SK-N-SH (cell line): ENCODE measurements around the gene U2AF1L4. TPM values are rescaled to one million over a fixed set of nuclear protein-coding genes. Genes with fewer than 3 reads are reported as not detected.

Experiments
- CTCF ChIA-PET: fragments of 300-600, 350-600 bp; formaldehyde crosslinking; extraction: SDS; loops from one replicate; lab custom pipeline; 2021; lab: Yijun Ruan, JAX
- POLR2A ChIA-PET: fragments of 350-600 bp; sonication (Branson Sonifier 250); formaldehyde crosslinking; extraction: SDS; loops from one replicate; lab custom pipeline; 2020; ENCODE audit warnings: antibody characterized with exemption, inconsistent platforms; lab: Yijun Ruan, JAX
- DNase-seq: peaks from one replicate; pipeline ENCODE4 v3.0.0; 2012
- H2AFZ ChIP-seq: fragments of 200-600 bp; sonication (generic); 2 replicates; pipeline ENCODE4 v1.8.1; 2016; ENCODE audit warnings: antibody characterized with exemption, mild to moderate bottlenecking, low read depth
- H3F3A ChIP-seq: fragments of 200-600 bp; sonication (generic); replicated peaks from 2 replicates; pipeline ENCODE3; 2016; ENCODE audit warnings: antibody characterized with exemption, mild to moderate bottlenecking; ENCODE audit not compliant: insufficient read depth
- H3K27ac ChIP-seq, 2 experiments: fragments of 200-500 bp in 1 of 2; fragments of 200-600 bp in 1 of 2; sonication (Bioruptor generic) in 1 of 2; sonication (generic), shearing (Covaris generic) in 1 of 2; 2 replicates each; pipeline versions ENCODE4 v1.5.1 to v1.6.1; 2014 to 2016; ENCODE audit warnings: low read depth in 2 of 2, inconsistent platforms in 1 of 2, low read length in 1 of 2, mild to moderate bottlenecking in 1 of 2, mixed read lengths in 1 of 2
- H3K27me3 ChIP-seq: fragments of 200-600 bp; sonication (generic), shearing (Covaris generic); 2 replicates; pipeline ENCODE4 v1.6.1; 2016; ENCODE audit warnings: mixed run types; ENCODE audit not compliant: insufficient read depth
- H3K36me3 ChIP-seq, 2 experiments: fragments of 200-500 bp in 1 of 2; fragments of 200-600 bp in 1 of 2; sonication (Bioruptor generic) in 1 of 2; sonication (generic) in 1 of 2; replicated peaks in 1 of 2; 2 replicates each; pipeline versions ENCODE3 to v1.5.1; 2014 to 2016; ENCODE audit warnings: low read length in 1 of 2, mild to moderate bottlenecking in 1 of 2; ENCODE audit not compliant: insufficient read depth in 2 of 2, control insufficient read depth in 1 of 2
- H3K4me1 ChIP-seq, 2 experiments: fragments of 200-500 bp in 1 of 2; fragments of 200-600 bp in 1 of 2; sonication (Bioruptor generic) in 1 of 2; sonication (generic), shearing (Covaris generic) in 1 of 2; 2 replicates each; pipeline versions ENCODE4 v1.5.1 to v1.6.1; 2014 to 2016; ENCODE audit warnings: low read depth in 1 of 2, low read length in 1 of 2, mixed run types in 1 of 2; ENCODE audit not compliant: insufficient read depth in 2 of 2, control insufficient read depth in 1 of 2
- H3K4me2 ChIP-seq: fragments of 200-600 bp; sonication (generic), shearing (Covaris generic); 2 replicates; pipeline ENCODE4 v1.6.1; 2017; ENCODE audit warnings: mixed run types
- H3K4me3 ChIP-seq, 2 experiments: fragments of 200-500 bp in 1 of 2; fragments of 200-600 bp in 1 of 2; sonication (Bioruptor generic) in 1 of 2; sonication (generic), shearing (Covaris generic) in 1 of 2; 2 replicates each; pipeline versions ENCODE4 v1.5.1 to v1.8.1; 2014 to 2016; ENCODE audit warnings: low read depth in 2 of 2, inconsistent platforms in 1 of 2, low read length in 1 of 2, mild to moderate bottlenecking in 1 of 2, mixed read lengths in 1 of 2, moderate library complexity in 1 of 2
- H3K79me2 ChIP-seq: fragments of 200-600 bp; sonication (generic); 2 replicates; pipeline ENCODE4 v1.8.1; 2017; ENCODE audit warnings: mild to moderate bottlenecking; ENCODE audit not compliant: insufficient read depth
- H3K9ac ChIP-seq: fragments of 200-600 bp; sonication (generic); 2 replicates; pipeline ENCODE4 v1.6.1; 2017; ENCODE audit warnings: mixed run types
- H3K9me2 ChIP-seq: fragments of 200-600 bp; sonication (generic); 2 replicates; pipeline ENCODE4 v1.6.1; 2017; ENCODE audit warnings: mixed run types
- H3K9me3 ChIP-seq: fragments of 200-600 bp; sonication (generic); 2 replicates; pipeline ENCODE4 v1.6.1; 2017; ENCODE audit warnings: mixed run types, mild to moderate bottlenecking, moderate library complexity
- H4K20me1 ChIP-seq: fragments of 200-600 bp; sonication (generic); 2 replicates; pipeline ENCODE4 v1.6.1; 2017; ENCODE audit warnings: mild to moderate bottlenecking, mixed run types; ENCODE audit not compliant: insufficient read depth
- CHD2 ChIP-seq: fragments of 150-350 bp; IDR thresholded peaks from 2 replicates; pipeline ENCODE4 v1.6.1; 2018; ENCODE audit warnings: low read length; ENCODE audit not compliant: partially characterized antibody
- EP300 ChIP-seq, 2 experiments: IDR thresholded peaks; 2 replicates each; pipeline versions ENCODE4 v1.4.0 to v1.6.1; 2012; ENCODE audit warnings: borderline replicate concordance in 1 of 2, low read depth in 1 of 2, low read length in 1 of 2
- EZH2phosphoT487 ChIP-seq: fragments of 200-600 bp; sonication (generic); IDR thresholded peaks from 2 replicates; pipeline ENCODE4 v1.6.1; 2017; ENCODE audit warnings: low read depth, mixed run types, mild to moderate bottlenecking, antibody characterized with exemption, moderate library complexity, borderline replicate concordance
- FOSL2 ChIP-seq: IDR thresholded peaks from 2 replicates; pipeline ENCODE4 v1.4.0; 2012; ENCODE audit warnings: low read depth, mild to moderate bottlenecking, moderate library complexity, borderline replicate concordance
- FOXM1 ChIP-seq: IDR thresholded peaks from 2 replicates; pipeline ENCODE4 v1.4.0; 2012; ENCODE audit warnings: low read depth, mild to moderate bottlenecking
- GABPA ChIP-seq: IDR thresholded peaks from 2 replicates; pipeline ENCODE4 v1.4.0; 2012; ENCODE audit warnings: low read depth, mild to moderate bottlenecking
- GATA2 ChIP-seq: sonication (generic); formaldehyde crosslinking; IDR thresholded peaks from 2 replicates; pipeline ENCODE4 v1.5.0; 2020; ENCODE audit warnings: mild to moderate bottlenecking, missing genetic modification reagents
- IRF3 ChIP-seq: fragments of 150-350 bp; IDR thresholded peaks from 2 replicates; pipeline ENCODE4 v1.6.1; 2016; ENCODE audit warnings: mild to moderate bottlenecking, low read depth, low read length
- MAX ChIP-seq: IDR thresholded peaks from 2 replicates; pipeline ENCODE4 v1.4.0; 2012; ENCODE audit warnings: low read depth
- MEF2A ChIP-seq: IDR thresholded peaks from 2 replicates; pipeline ENCODE4 v1.4.0; 2012; ENCODE audit warnings: low read depth, borderline replicate concordance
- NFIC ChIP-seq: IDR thresholded peaks from 2 replicates; pipeline ENCODE4 v1.4.0; 2012; ENCODE audit warnings: borderline replicate concordance
- NRF1 ChIP-seq: IDR thresholded peaks from 2 replicates; pipeline ENCODE4 v1.6.1; 2012; ENCODE audit warnings: low read depth, mild to moderate bottlenecking, low read length
- PBX3 ChIP-seq: IDR thresholded peaks from 2 replicates; pipeline ENCODE4; 2012
- POLR2AphosphoS5 ChIP-seq: IDR thresholded peaks from 2 replicates; pipeline ENCODE4 v1.6.1; 2012; ENCODE audit warnings: low read depth, low read length
- TAF1 ChIP-seq: IDR thresholded peaks from 2 replicates; pipeline ENCODE4 v1.6.1; 2012; ENCODE audit warnings: low read depth, mild to moderate bottlenecking, low read length, moderate library complexity, borderline replicate concordance
- TEAD4 ChIP-seq: IDR thresholded peaks from 2 replicates; pipeline ENCODE4 v1.4.0; 2012; ENCODE audit warnings: mild to moderate bottlenecking, borderline replicate concordance; ENCODE audit not compliant: insufficient read depth
- USF1 ChIP-seq: IDR thresholded peaks from 2 replicates; pipeline ENCODE4 v1.4.0; 2012; ENCODE audit warnings: low read depth, borderline replicate concordance
- YY1 ChIP-seq: IDR thresholded peaks from 2 replicates; pipeline ENCODE4 v1.4.0; 2012; ENCODE audit warnings: low read depth, mild to moderate bottlenecking
- WGBS: methylation state at CpG from one replicate; pipeline ENCODE4 v1.1.6; 2017; ENCODE audit warnings: low lambda C conversion rate; 5-methylcytosine and 5-hydroxymethylcytosine counted together
- polyA plus RNA-seq, 3 experiments: library from polyadenylated mRNA; depleted of rRNA; stranded (reverse); fragments of >200 nt; gene quantifications; 2 replicates each; pipeline ENCODE4 v1.2.3, GENCODE V29; 2012

Gene U2AF1L4
- polyA plus RNA-seq, 1 of the 3 experiments (the other 2 are of a cell fraction) = 25.9 TPM

- H3K4me1 ChIP-seq = peaks cover 9 to 11% of the 10 kb centered on the region in 2 experiments; a peak in 3 of 4 replicates
- H3K79me2 ChIP-seq = peaks cover 35% of the 10 kb centered on the region
- no peak overlapping the region for H3K27ac ChIP-seq
- DNase-seq = no peak
- no peak overlapping the region for H3K4me3 ChIP-seq
- H2AFZ ChIP-seq = no peak overlapping the region
- H3F3A ChIP-seq = peaks cover 11% of the 10 kb centered on the region
- H3K9ac ChIP-seq = no peak overlapping the region
- POLR2A ChIA-PET = no interaction called here
- no peaks in the 10 kb centered on the region for H3K9me2 ChIP-seq
- CTCF ChIA-PET = interaction anchor here (1.8 kb wide), 1 partner anchor 68 kb away, joined by 6 read pairs; no protein-coding TSS in a partner anchor
- TF ChIP-seq IRF3 = no peak
- TF ChIP-seq CHD2 = no peak
- no peak for TF ChIP-seq POLR2AphosphoS5
- TF ChIP-seq NRF1 = no peak
- TF ChIP-seq FOSL2 = no peak
- TF ChIP-seq GABPA = no peak
- TF ChIP-seq TEAD4 = no peak
- TF ChIP-seq EZH2phosphoT487 = no peak
- no peak for TF ChIP-seq PBX3
- no peak for TF ChIP-seq MAX
- TF ChIP-seq EP300 (IDR thresholded peaks at IDR 0.05; ENCODE audit: borderline replicate concordance in 1 of 2, low read depth in 1 of 2, low read length in 1 of 2) = no peak
- TF ChIP-seq NFIC = no peak
- TF ChIP-seq MEF2A = no peak
- no peak for TF ChIP-seq YY1
- TF ChIP-seq TAF1 = no peak
- TF ChIP-seq USF1 = no peak
- no peak for TF ChIP-seq FOXM1
- no peak for TF ChIP-seq GATA2 (CRISPR knock-in tag)
- H3K27me3 ChIP-seq = no peaks in the 10 kb centered on the region
- no peaks in the 10 kb centered on the region for H3K9me3 ChIP-seq
- 95% methylated on average over 12 of the region's 14 CpGs for WGBS
- H3K36me3 ChIP-seq = peaks cover 11 to 32% of the 10 kb centered on the region in 2 experiments
- H4K20me1 ChIP-seq = no peaks in the 10 kb centered on the region
- H3K4me2 ChIP-seq = no peak overlapping the region
Observed at GRCh38 chr19:35751839-35752745, 6.9 kb upstream of the U2AF1L4 start.
